Liver (tissue), 9 donors: ENCODE data around the gene MEF2A. TPM values are rescaled to one million over a fixed set of nuclear protein-coding genes. Genes with fewer than 3 reads are reported as not detected.

Experiments
- DNase-seq: peaks from one replicate; pipeline ENCODE4 v3.0.0-alpha.2; 2017; ENCODE audit warnings: low spot score
- H3K27ac ChIP-seq, 2 donors: one replicate each; pipeline ENCODE4 v1.7.0; 2013; ENCODE audit warnings: inconsistent platforms in 2 of 2, low read length in 2 of 2, control low read depth in 1 of 2, low read depth in 1 of 2, mild to moderate bottlenecking in 1 of 2
- H3K27me3 ChIP-seq, 4 donors: one replicate each; pipeline versions ENCODE4 v1.6.1 to v1.7.0; 2013; ENCODE audit warnings: low read length in 3 of 4, inconsistent platforms in 1 of 4, mild to moderate bottlenecking in 1 of 4, moderate library complexity in 1 of 4; ENCODE audit not compliant: control insufficient read depth in 4 of 4, insufficient read depth in 4 of 4
- H3K36me3 ChIP-seq, 4 donors: one replicate each; pipeline versions ENCODE4 v1.6.1 to v1.7.0; 2013; ENCODE audit warnings: low read length in 3 of 4, mild to moderate bottlenecking in 3 of 4, low read depth in 1 of 4, moderate library complexity in 1 of 4; ENCODE audit not compliant: control insufficient read depth in 4 of 4, insufficient read depth in 3 of 4
- H3K4me1 ChIP-seq, 4 donors: one replicate each; pipeline versions ENCODE4 v1.6.1 to v1.7.0; 2013; ENCODE audit warnings: low read length in 3 of 4, mild to moderate bottlenecking in 3 of 4, moderate library complexity in 1 of 4; ENCODE audit not compliant: control insufficient read depth in 4 of 4, insufficient read depth in 4 of 4
- H3K4me3 ChIP-seq, 3 donors: one replicate each; pipeline versions ENCODE4 v1.6.1 to v1.7.0; 2013; ENCODE audit warnings: low read length in 3 of 3, control low read depth in 1 of 3, low read depth in 1 of 3, mild to moderate bottlenecking in 1 of 3
- H3K9ac ChIP-seq, 2 donors: one replicate each; pipeline ENCODE4 v1.7.0; 2013; ENCODE audit warnings: low read length in 2 of 2, mild to moderate bottlenecking in 2 of 2, moderate library complexity in 2 of 2, control low read depth in 1 of 2, low read depth in 1 of 2
- H3K9me3 ChIP-seq, 4 donors: one replicate each; pipeline versions ENCODE4 v1.6.1 to v1.7.0; 2013; ENCODE audit warnings: low read length in 3 of 4; ENCODE audit not compliant: control insufficient read depth in 4 of 4
- EGR1 ChIP-seq, 2 donors: IDR thresholded peaks; 2 replicates each; pipeline ENCODE4 v1.6.1; 2016 to 2018; ENCODE audit warnings: antibody characterized with exemption in 2 of 2, low read depth in 2 of 2
- FOXA1 ChIP-seq: IDR thresholded peaks from 2 replicates; pipeline ENCODE4 v1.6.1; 2016; ENCODE audit warnings: antibody characterized with exemption
- FOXA2 ChIP-seq: IDR thresholded peaks from 2 replicates; pipeline ENCODE4 v1.6.1; 2016; ENCODE audit warnings: antibody characterized with exemption
- GABPA ChIP-seq, 2 donors: IDR thresholded peaks in 1 of 2; conservative IDR thresholded peaks in 1 of 2; 2 replicates each; pipeline ENCODE4 v1.6.1; 2016; ENCODE audit warnings: antibody characterized with exemption in 2 of 2, mild to moderate bottlenecking in 1 of 2, moderate library complexity in 1 of 2
- HNF4A ChIP-seq, 2 donors: conservative IDR thresholded peaks; 2 replicates each; pipeline ENCODE4 v1.6.1; 2016; ENCODE audit warnings: antibody characterized with exemption in 2 of 2, mild to moderate bottlenecking in 2 of 2
- HNF4G ChIP-seq: IDR thresholded peaks from 2 replicates; pipeline ENCODE4 v1.6.1; 2016; ENCODE audit warnings: antibody characterized with exemption
- JUND ChIP-seq, 2 donors: IDR thresholded peaks; 2 replicates each; pipeline ENCODE4 v1.6.1; 2016; ENCODE audit warnings: antibody characterized with exemption in 2 of 2
- NR2F2 ChIP-seq: IDR thresholded peaks from 2 replicates; pipeline ENCODE4 v1.6.1; 2016; ENCODE audit warnings: antibody characterized with exemption
- RAD21 ChIP-seq, 2 donors: IDR thresholded peaks; 2 replicates each; pipeline ENCODE4 v1.6.1; 2016; ENCODE audit warnings: antibody characterized with exemption in 2 of 2, mild to moderate bottlenecking in 2 of 2
- RXRA ChIP-seq, 2 donors: IDR thresholded peaks; 2 replicates each; pipeline ENCODE4 v1.6.1; 2017 to 2018; ENCODE audit warnings: antibody characterized with exemption in 2 of 2, mild to moderate bottlenecking in 1 of 2
- SP1 ChIP-seq: IDR thresholded peaks from 2 replicates; pipeline ENCODE4 v1.6.1; 2018; ENCODE audit warnings: antibody characterized with exemption, mild to moderate bottlenecking
- TAF1 ChIP-seq: conservative IDR thresholded peaks from 2 replicates; pipeline ENCODE4 v1.6.1; 2016; ENCODE audit warnings: antibody characterized with exemption, mild to moderate bottlenecking
- YY1 ChIP-seq: IDR thresholded peaks from 2 replicates; pipeline ENCODE4 v1.6.1; 2016; ENCODE audit warnings: antibody characterized with exemption, mild to moderate bottlenecking
- ZBTB33 ChIP-seq: IDR thresholded peaks from 2 replicates; pipeline ENCODE4 v1.6.1; 2016; ENCODE audit warnings: antibody characterized with exemption
- WGBS: extraction: QIAGEN DNeasy Blood & Tissue Kit; methylation state at CpG from one replicate; pipeline ENCODE4 v1.1.7; 2013; 5-methylcytosine and 5-hydroxymethylcytosine counted together
- polyA plus RNA-seq, 2 donors: library from polyadenylated mRNA; stranded (reverse) in 1 of 2; unstranded in 1 of 2; fragments of 200-250 nt in 1 of 2; fragments of >200 nt in 1 of 2; fragmentation: Nextera tagmentation in 1 of 2; extraction: Ambion mirVana in 1 of 2; gene quantifications; one replicate each; pipeline versions ENCODE4 v1.2.1 to v1.2.3, GENCODE V29; 2013 to 2015
- total RNA-seq, 2 donors: library from RNA; depleted of rRNA; stranded (reverse); fragments of >200 nt; gene quantifications; one replicate each; pipeline ENCODE4 v1.2.3, GENCODE V29; 2014
- TF ChIP-seq, protein P1 (sequence below): IDR thresholded peaks from 2 replicates; pipeline ENCODE4 v1.6.1; 2016; ENCODE audit warnings: antibody characterized with exemption
- TF ChIP-seq, protein P2 (sequence below): fragments of 150-350 bp; IDR thresholded peaks from 2 replicates; pipeline ENCODE4 v1.5.1; 2017; ENCODE audit warnings: improper control_type of control experiment, low read depth, low read length; ENCODE audit not compliant: missing input control
- TF ChIP-seq, protein P3 (sequence below): IDR thresholded peaks from 2 replicates; pipeline ENCODE4 v1.6.1; 2016; ENCODE audit warnings: antibody characterized with exemption, mild to moderate bottlenecking
- donor health status: healthy.
- donor health status: healthy.
- donor health status: healthy.
- donor health status: healthy.
- donor health status: healthy.

MEF2A gene
- total and polyA plus RNA-seq, 4 donors = 8.5 to 45.9 (median 18.2) TPM

GRCh38 chr15:99718421-99718820 lies 152.6 kb downstream of the MEF2A start (continued):
- TF ChIP-seq ZBTB33 = no peak
- TF ChIP-seq HNF4A (conservative IDR thresholded peaks at IDR 0.05) = no peak
- no peak for TF ChIP-seq JUND (IDR thresholded peaks at IDR 0.05)
- TF ChIP-seq FOXA2 = no peak
- TF ChIP-seq EGR1 (IDR thresholded peaks at IDR 0.05; ENCODE audit: low read depth in 2 of 2) = no peak
- no peak for TF ChIP-seq TAF1
- no peak for TF ChIP-seq YY1
- TF ChIP-seq, protein P1, sequence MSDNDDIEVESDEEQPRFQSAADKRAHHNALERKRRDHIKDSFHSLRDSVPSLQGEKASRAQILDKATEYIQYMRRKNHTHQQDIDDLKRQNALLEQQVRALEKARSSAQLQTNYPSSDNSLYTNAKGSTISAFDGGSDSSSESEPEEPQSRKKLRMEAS = no peak

DNA sequence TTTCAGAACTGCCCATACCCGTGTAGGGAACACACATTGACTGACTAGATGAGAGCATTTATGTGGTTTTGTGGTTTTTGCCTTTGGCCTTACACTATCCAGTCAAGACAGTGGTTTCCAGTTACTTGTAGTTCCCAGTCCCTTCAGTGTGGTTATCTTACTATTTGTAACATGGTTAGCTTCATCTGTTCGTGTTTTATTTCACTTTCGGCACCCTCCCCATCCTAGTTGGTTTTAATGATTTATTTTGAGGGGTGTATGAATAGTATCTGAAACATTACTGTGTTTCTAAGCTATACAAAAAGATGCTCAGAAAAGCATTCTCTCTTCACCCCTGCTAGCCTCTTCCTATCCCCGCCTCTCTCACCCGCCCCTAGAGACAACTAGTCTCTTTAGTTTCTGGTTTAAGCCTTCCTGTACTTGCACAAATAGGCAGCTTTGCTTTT lies 153.3 kb downstream of the MEF2A start:
- 89% methylated on average over 5 of the region's 5 CpGs for WGBS
- no peak overlapping the region for H3K9ac ChIP-seq
- no peaks in the 10 kb centered on the region for H3K4me1 ChIP-seq

More for the DNA sequence above, 153.3 kb downstream of the MEF2A start:
- Histone ChIP-seq H3K9me3 (no peaks in the 10 kb centered on the region), H3K36me3 (peaks cover 0 to 4% (median 4%) of the 10 kb centered on the region in 4 donors), H3K27me3 (no peaks in the 10 kb centered on the region), H3K4me3 (no peak overlapping the region), H3K27ac (no peak overlapping the region)
- DNase-seq = no peak
- no peak for TF ChIP-seq NR2F2
- TF ChIP-seq HNF4G = no peak
- no peak for TF ChIP-seq FOXA2
- TF ChIP-seq ZBTB33 = no peak
- no peak for TF ChIP-seq JUND (IDR thresholded peaks at IDR 0.05)
- no peak for TF ChIP-seq FOXA1
- TF ChIP-seq HNF4A (conservative IDR thresholded peaks at IDR 0.05) = no peak
- no peak for TF ChIP-seq SP1
- TF ChIP-seq TAF1 = no peak
- TF ChIP-seq EGR1 (IDR thresholded peaks at IDR 0.05; ENCODE audit: low read depth in 2 of 2) = no peak
- no peak for TF ChIP-seq GABPA (IDR thresholded peaks at IDR 0.05 in 1 of 2, conservative IDR thresholded peaks at IDR 0.05 in 1 of 2)
- TF ChIP-seq, protein P2, sequence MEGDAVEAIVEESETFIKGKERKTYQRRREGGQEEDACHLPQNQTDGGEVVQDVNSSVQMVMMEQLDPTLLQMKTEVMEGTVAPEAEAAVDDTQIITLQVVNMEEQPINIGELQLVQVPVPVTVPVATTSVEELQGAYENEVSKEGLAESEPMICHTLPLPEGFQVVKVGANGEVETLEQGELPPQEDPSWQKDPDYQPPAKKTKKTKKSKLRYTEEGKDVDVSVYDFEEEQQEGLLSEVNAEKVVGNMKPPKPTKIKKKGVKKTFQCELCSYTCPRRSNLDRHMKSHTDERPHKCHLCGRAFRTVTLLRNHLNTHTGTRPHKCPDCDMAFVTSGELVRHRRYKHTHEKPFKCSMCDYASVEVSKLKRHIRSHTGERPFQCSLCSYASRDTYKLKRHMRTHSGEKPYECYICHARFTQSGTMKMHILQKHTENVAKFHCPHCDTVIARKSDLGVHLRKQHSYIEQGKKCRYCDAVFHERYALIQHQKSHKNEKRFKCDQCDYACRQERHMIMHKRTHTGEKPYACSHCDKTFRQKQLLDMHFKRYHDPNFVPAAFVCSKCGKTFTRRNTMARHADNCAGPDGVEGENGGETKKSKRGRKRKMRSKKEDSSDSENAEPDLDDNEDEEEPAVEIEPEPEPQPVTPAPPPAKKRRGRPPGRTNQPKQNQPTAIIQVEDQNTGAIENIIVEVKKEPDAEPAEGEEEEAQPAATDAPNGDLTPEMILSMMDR = no peak
- no peak for TF ChIP-seq RAD21 (IDR thresholded peaks at IDR 0.05)
- TF ChIP-seq, protein P3, sequence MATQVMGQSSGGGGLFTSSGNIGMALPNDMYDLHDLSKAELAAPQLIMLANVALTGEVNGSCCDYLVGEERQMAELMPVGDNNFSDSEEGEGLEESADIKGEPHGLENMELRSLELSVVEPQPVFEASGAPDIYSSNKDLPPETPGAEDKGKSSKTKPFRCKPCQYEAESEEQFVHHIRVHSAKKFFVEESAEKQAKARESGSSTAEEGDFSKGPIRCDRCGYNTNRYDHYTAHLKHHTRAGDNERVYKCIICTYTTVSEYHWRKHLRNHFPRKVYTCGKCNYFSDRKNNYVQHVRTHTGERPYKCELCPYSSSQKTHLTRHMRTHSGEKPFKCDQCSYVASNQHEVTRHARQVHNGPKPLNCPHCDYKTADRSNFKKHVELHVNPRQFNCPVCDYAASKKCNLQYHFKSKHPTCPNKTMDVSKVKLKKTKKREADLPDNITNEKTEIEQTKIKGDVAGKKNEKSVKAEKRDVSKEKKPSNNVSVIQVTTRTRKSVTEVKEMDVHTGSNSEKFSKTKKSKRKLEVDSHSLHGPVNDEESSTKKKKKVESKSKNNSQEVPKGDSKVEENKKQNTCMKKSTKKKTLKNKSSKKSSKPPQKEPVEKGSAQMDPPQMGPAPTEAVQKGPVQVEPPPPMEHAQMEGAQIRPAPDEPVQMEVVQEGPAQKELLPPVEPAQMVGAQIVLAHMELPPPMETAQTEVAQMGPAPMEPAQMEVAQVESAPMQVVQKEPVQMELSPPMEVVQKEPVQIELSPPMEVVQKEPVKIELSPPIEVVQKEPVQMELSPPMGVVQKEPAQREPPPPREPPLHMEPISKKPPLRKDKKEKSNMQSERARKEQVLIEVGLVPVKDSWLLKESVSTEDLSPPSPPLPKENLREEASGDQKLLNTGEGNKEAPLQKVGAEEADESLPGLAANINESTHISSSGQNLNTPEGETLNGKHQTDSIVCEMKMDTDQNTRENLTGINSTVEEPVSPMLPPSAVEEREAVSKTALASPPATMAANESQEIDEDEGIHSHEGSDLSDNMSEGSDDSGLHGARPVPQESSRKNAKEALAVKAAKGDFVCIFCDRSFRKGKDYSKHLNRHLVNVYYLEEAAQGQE = no peak
- TF ChIP-seq RXRA (IDR thresholded peaks at IDR 0.05) = no peak
- TF ChIP-seq, protein P1 = no peak
